Measurements from ENCODE around the gene TNNI3.
A peak's percentile ranks its signal among the peaks of the same experiment; 100 is the strongest.

TNNI3 gene

GRCh38 chr19:55147545-55148251, 9.8 kb downstream of the TNNI3 start:
- DNase-seq (ENCODE audit: low read depth in 4 of 4, low spot score in 1 of 4), result no peak

GRCh38 chr19:55146705-55147273, 10.7 kb downstream of the TNNI3 start:
- no peak for DNase-seq (ENCODE audit: low read depth in 4 of 4, low spot score in 1 of 4)

- DNase-seq (ENCODE audit: low read depth in 4 of 4, low spot score in 1 of 4), result no peak
These were observed 11.3 kb downstream of the TNNI3 start for GRCh38 chr19:55146078-55146704.

- DNase-seq (ENCODE audit: low read depth in 4 of 4, low spot score in 1 of 4), result no peak
These were observed 12.3 kb downstream of the TNNI3 start for GRCh38 chr19:55145232-55145631.

GRCh38 chr19:55141696-55142095, 15.8 kb downstream of the TNNI3 start:
- DNase-seq (ENCODE audit: low read depth in 4 of 4, low spot score in 1 of 4), result no peak

- DNase-seq (ENCODE audit: low read depth in 4 of 4, low spot score in 1 of 4), result no peak
These were observed 19.6 kb downstream of the TNNI3 start for GRCh38 chr19:55137915-55138314.

- DNase-seq (ENCODE audit: low read depth in 4 of 4, low spot score in 1 of 4), result no peak
These were observed 21.0 kb downstream of the TNNI3 start for GRCh38 chr19:55136399-55137102.

GRCh38 chr19:55134736-55135135, 22.8 kb downstream of the TNNI3 start:
- no peak for DNase-seq (ENCODE audit: low read depth in 4 of 4, low spot score in 1 of 4)

GRCh38 chr19:55133639-55134444, 23.7 kb downstream of the TNNI3 start:
- no peak for DNase-seq (ENCODE audit: low read depth in 4 of 4, low spot score in 1 of 4)

GRCh38 chr19:55132453-55133129, 24.9 kb downstream of the TNNI3 start:
- DNase-seq (ENCODE audit: low read depth in 4 of 4, low spot score in 1 of 4), result no peak

GRCh38 chr19:55131421-55131820, 26.1 kb downstream of the TNNI3 start:
- no peak for DNase-seq (ENCODE audit: low read depth in 4 of 4, low spot score in 1 of 4)

GRCh38 chr19:55119053-55119452, 38.5 kb downstream of the TNNI3 start:
- DNase-seq (ENCODE audit: low read depth in 4 of 4, low spot score in 1 of 4), result no peak

GRCh38 chr19:55118401-55118991, 39.0 kb downstream of the TNNI3 start:
- DNase-seq (ENCODE audit: low read depth in 4 of 4, low spot score in 1 of 4), result no peak

GRCh38 chr19:55117663-55118391, 39.7 kb downstream of the TNNI3 start:
- peak; percentile 92 to 98 (median 95) for DNase-seq (ENCODE audit: low read depth in 4 of 4, low spot score in 1 of 4)

- DNase-seq (ENCODE audit: low read depth in 4 of 4, low spot score in 1 of 4), result no peak
These were observed 40.5 kb downstream of the TNNI3 start, which contains the start of gene PPP1R12C for GRCh38 chr19:55116859-55117662. Gene PPP1R12C, minus strand, starts transcription at chr19:55117637. Its CDS starts 94 bp downstream, at chr19:55117543.

GRCh38 chr19:55116232-55116858, 41.2 kb downstream of the TNNI3 start:
- DNase-seq (ENCODE audit: low read depth in 4 of 4, low spot score in 1 of 4), result peak in 2 of 4 experiments; percentile 32 to 51

- no peak for DNase-seq (ENCODE audit: low read depth in 4 of 4, low spot score in 1 of 4)
These were observed 42.0 kb downstream of the TNNI3 start for GRCh38 chr19:55115446-55116065.
